Effector memory CD4-positive, alpha-beta T cell (primary cell): ENCODE measurements around the gene TUB.

Experiments used
- DNase-seq, 3 donors: peaks; one replicate each; pipeline ENCODE4 v3.0.0-alpha.2; 2020
- H3K27ac ChIP-seq: 2 replicates; pipeline ENCODE4 v1.7.0; 2013; ENCODE audit warnings: mild to moderate bottlenecking, low read length, moderate library complexity; ENCODE audit not compliant: insufficient read depth, poor library complexity, severe bottlenecking
- H3K27me3 ChIP-seq: replicated peaks from 2 replicates; pipeline ENCODE4 v1.7.0; 2013; ENCODE audit warnings: mild to moderate bottlenecking, low read length; ENCODE audit not compliant: insufficient read depth, control insufficient read depth, poor library complexity, severe bottlenecking
- H3K36me3 ChIP-seq: 2 replicates; pipeline ENCODE4 v1.7.0; 2013; ENCODE audit warnings: mild to moderate bottlenecking, low read length, moderate library complexity; ENCODE audit not compliant: control insufficient read depth, insufficient read depth
- H3K4me1 ChIP-seq: 2 replicates; pipeline ENCODE4 v1.7.0; 2013; ENCODE audit warnings: low read length, mild to moderate bottlenecking; ENCODE audit not compliant: control insufficient read depth, insufficient read depth, poor library complexity, severe bottlenecking
- H3K4me3 ChIP-seq: 2 replicates; pipeline ENCODE4 v1.7.0; 2013; ENCODE audit warnings: low read length, low read depth, mild to moderate bottlenecking; ENCODE audit not compliant: insufficient read depth, poor library complexity, severe bottlenecking
- H3K9me3 ChIP-seq: 2 replicates; pipeline ENCODE4 v1.7.0; 2013; ENCODE audit warnings: mild to moderate bottlenecking, low read length, moderate library complexity; ENCODE audit not compliant: control insufficient read depth
- total RNA-seq, 3 donors: gene quantifications; one replicate each; lab custom pipeline; 2026; lab: John Stamatoyannopoulos, UW

TUB gene, protein sequence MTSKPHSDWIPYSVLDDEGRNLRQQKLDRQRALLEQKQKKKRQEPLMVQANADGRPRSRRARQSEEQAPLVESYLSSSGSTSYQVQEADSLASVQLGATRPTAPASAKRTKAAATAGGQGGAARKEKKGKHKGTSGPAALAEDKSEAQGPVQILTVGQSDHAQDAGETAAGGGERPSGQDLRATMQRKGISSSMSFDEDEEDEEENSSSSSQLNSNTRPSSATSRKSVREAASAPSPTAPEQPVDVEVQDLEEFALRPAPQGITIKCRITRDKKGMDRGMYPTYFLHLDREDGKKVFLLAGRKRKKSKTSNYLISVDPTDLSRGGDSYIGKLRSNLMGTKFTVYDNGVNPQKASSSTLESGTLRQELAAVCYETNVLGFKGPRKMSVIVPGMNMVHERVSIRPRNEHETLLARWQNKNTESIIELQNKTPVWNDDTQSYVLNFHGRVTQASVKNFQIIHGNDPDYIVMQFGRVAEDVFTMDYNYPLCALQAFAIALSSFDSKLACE
- 1.2 to 1.7 (median 1.6) reads per million in 3 donors for total RNA-seq

DNA sequence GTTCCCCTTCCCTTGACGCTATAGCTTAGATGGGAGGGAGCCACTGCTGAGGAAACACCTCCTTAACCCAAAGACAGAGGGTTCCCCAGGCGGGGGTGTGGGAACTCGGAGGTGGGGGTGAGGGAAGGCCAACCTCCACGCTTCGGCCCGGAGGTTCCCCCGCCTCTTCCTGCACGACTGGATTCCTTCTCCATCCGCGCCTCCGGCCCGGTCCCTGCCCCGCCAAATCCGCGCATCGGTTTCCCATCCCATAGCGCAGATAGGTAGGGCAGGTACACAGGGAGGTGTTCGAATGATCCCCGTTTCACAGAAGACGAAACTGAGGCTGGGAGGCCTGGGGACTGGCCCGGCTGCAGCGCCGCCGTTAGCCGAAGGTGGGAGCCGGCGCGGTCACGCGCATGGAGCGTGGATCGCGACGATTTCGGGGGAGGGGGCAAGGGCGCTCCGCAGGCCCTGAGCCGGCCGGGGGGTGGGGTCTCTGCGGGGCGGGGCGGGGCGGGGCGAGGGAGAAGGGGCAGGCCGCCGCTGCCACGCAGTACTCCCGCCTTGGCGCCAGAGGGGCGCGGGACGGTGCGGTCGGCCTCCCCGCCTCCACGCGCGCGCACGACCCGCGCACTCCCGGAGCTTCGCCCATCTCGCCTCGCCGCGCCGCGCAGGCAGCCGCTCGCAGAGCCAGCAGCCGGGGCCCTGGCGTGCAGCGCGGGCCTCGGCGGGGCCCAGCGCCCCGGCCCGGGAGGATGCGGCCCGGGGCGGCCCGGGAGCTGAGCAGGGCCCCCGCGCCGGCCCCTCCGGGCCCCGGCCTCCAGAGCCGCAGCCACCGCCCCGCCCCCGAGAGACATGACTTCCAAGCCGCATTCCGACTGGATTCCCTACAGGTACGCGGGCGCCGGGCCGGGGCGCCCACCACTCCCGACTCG is at the start of gene TUB:
TSS of gene TUB (plus strand) at position 538 of the 917 bp plus-strand sequence. CDS start at position 838, 300 bp downstream.
- Histone ChIP-seq H3K27me3 (peaks cover 12% of the 10 kb centered on the region), H3K4me3 (peak within 1 kb of the TSS; percentile 42), H3K4me1 (peaks cover 5% of the 10 kb centered on the region), H3K27ac (no peak within 1 kb of the TSS), H3K9me3 (no peaks in the 10 kb centered on the region), H3K36me3 (no peaks in the 10 kb centered on the region)
- no peak for DNase-seq

DNA sequence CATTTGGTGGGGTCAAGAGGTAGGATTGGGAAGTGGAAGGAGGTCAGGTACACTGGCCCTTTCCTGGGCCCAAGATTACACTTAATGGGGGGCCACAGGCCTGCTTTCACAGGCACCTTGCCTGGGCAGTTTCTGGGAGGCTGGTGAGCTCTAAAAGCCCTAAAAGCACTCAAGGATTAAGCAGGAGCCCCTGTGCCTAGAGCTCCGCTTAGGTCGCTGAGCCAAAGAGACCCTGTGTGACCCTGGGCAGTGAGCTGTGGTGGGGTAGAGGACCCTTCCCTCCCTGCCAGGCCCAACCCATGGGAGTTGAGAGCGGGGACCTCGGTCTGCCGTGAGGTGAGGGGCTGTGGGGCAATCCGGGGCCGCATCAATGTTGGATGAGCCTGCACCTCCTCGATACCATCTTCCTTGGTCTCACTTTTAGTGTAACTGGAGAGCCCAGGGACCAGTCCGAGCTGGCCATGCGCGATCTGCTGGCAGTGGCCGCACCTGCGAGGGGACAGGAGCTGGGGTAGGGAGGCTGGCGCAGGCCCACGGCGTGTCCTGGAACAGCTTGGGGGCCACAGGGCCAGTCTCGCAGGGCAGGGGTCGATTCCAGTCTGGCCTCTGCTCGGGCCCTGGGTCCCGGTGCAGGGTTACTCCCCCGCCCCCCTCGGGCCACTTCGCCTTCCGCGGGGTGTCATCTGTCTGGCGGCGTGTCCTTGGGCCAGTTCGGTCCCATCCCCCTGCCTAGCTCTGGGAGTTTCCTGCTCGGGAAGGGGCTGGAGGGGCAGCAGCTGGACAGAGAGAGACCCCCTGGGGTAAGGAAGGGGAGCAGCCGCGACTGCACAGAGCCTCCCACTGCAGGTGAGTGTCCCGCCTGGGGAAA is 49.5 kb upstream of the TUB start:
- no peak overlapping the region for H3K4me3 ChIP-seq
- no peaks in the 10 kb centered on the region for H3K9me3 ChIP-seq
- no peaks in the 10 kb centered on the region for H3K36me3 ChIP-seq
- H3K27ac ChIP-seq = no peak overlapping the region
- H3K27me3 ChIP-seq = peaks cover 3% of the 10 kb centered on the region
- no peak for DNase-seq
- peaks cover 7% of the 10 kb centered on the region for H3K4me1 ChIP-seq

DNA sequence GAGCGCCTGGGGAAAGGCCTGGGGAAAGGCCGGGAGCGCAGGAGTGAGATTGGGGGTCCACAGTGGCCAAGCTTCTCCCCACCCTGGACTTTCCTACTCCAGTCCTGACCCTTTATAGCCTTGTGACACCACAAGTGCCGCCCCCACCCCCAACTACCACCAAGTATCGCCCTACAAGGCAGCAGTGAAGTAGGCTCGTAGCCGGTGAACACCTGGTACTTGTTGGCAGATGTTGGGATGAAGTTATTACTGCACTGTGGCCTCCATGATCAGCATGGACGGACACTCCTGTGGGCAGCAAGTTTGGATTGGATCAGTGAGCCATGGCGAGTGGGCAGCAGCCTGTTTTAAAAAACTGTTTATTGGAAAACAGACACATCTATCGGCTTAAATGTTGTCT is 48.9 kb upstream of the TUB start:
- Histone ChIP-seq H3K4me1 (peaks cover 7% of the 10 kb centered on the region), H3K27me3 (peaks cover 3% of the 10 kb centered on the region), H3K36me3 (no peaks in the 10 kb centered on the region), H3K9me3 (no peaks in the 10 kb centered on the region), H3K27ac (no peak overlapping the region), H3K4me3 (no peak overlapping the region)
- DNase-seq = no peak

DNA sequence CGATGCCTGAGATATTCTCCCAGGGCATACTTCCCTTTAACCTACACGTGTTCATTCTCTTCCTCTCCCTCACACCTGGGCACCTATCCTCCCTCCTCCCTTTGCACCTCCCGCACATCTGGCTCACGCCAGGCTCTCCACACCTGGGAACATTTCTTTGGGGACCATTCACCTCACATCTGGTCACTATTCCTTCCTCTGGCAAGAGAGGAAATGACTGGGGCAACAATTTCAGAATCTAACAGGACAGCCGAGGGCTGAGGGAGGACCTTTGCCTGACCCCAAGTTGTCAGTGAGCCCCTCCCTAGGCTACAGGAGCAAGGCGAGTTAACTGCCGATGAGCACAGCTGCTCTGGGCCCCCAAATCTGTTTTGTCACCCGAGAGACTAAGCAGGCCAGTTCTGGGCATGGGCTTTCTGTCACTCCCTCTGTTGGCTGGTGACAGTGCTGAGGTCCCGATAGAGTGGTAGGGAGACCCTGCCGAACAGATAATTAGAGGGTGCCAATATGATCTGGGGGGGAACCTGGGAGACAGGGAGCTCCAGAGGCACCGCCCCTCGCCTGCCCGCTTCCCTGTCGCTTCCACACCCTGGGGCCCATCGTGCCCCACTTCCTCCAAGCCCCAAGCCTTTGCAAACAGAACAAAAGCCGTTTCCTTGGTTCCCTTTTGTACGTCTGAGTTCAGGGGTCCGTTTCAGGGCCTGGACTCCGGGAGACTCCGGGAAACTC is 48.3 kb upstream of the TUB start:
- DNase-seq = no peak
- Histone ChIP-seq H3K4me3 (no peak overlapping the region), H3K27ac (no peak overlapping the region), H3K9me3 (no peaks in the 10 kb centered on the region), H3K36me3 (no peaks in the 10 kb centered on the region), H3K4me1 (peaks cover 7% of the 10 kb centered on the region), H3K27me3 (peaks cover 3% of the 10 kb centered on the region)

DNA sequence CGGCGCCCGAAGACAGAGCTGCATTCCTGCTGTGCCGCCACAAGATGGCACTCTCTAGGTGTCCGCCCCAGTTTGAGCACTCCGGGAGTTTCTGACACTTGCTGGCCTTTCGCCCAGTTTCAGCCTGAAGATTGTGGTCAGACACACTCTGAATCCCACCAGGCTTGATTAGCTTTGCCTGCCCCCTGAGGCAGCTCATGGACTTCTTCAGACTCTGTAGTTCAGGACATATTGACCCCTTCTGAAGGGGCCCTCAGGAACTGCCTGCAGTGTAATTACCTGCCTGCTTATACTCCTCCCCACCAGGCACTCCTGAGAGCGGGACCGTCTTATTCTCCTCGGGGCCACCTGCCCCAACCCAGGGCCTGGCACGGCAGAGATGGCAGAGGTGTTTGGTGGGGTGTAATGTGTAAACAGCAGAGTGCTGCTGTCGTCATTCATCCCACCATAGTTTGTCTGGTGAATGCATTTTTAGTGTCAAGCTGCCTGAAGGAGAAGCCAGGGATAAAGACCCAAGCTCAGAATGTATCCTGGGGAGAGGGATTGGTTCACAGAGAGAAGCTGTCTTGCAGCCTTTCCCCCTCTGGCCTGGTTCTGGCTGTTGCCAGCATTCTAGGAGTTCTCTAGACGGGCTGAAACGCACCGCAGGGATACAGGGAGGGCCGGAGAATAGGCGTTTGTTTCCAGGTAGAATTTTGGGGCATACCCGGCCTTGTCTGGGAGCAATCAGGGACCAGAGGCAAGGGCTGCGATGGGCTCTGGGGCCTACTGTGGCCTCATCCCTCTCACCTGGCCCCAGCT is 47.5 kb upstream of the TUB start:
- Histone ChIP-seq H3K9me3 (no peaks in the 10 kb centered on the region), H3K4me3 (no peak overlapping the region), H3K27ac (no peak overlapping the region), H3K27me3 (peaks cover 3% of the 10 kb centered on the region), H3K4me1 (peaks cover 7% of the 10 kb centered on the region), H3K36me3 (no peaks in the 10 kb centered on the region)
- DNase-seq = peak; percentile 16 to 33 (median 25)

DNA sequence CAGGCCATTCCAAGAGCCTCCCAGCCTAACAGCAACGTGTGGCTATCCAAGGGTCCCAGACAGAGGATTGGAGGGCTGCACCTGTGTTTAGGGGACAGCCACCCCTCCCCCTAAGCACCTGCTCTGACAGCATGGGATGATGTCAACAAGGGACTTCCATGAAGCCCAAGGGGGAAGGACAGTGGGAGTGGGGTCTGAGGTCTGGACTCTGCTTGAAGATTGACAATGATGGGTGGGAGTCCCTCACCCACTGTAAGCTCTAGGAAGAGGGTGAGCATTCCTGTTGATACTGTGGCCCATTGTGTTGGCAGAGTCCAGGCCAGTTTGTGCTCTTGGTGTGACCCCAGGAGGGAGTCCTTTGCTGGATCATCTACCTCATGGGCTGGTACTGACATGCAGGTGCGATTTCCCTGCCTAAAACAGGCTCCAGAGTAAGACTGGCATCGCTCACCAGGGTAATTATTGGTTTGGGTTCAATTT is 46.9 kb upstream of the TUB start:
- peaks cover 3% of the 10 kb centered on the region for H3K27me3 ChIP-seq
- H3K4me1 ChIP-seq = peaks cover 7% of the 10 kb centered on the region
- no peaks in the 10 kb centered on the region for H3K9me3 ChIP-seq
- no peak for DNase-seq
- no peak overlapping the region for H3K4me3 ChIP-seq
- no peaks in the 10 kb centered on the region for H3K36me3 ChIP-seq
- no peak overlapping the region for H3K27ac ChIP-seq

DNA sequence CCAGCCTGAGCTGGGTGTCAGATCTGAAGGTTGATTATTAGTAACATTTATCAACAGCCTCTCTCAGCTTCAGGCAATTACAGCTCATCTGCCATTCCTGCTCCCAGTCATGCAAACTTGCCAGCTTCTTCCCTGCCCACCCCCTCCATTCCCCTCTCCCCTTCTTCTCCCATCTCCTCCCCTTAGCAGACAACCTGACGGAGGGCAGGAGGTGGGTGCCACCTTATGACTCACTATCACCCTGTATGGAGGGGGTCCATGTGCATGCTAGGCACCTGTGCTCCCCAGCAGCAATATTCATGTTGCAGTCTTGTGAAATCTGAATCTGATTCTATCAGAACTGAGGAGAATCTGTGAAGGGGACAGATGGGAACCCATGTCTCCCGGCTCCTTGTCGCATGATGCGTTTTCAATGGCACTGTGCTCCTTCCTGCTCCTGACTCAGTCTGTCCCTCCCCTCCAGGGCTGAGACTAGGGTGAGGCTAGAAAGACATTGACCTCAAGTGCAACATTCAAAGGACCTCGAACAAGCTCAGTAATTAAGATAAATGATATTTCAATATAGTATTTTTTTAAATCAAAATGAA is 46.3 kb upstream of the TUB start:
- Histone ChIP-seq H3K9me3 (no peaks in the 10 kb centered on the region), H3K4me3 (no peak overlapping the region), H3K36me3 (no peaks in the 10 kb centered on the region), H3K27me3 (peaks cover 3% of the 10 kb centered on the region), H3K4me1 (peaks cover 7% of the 10 kb centered on the region), H3K27ac (no peak overlapping the region)
- no peak for DNase-seq

DNA sequence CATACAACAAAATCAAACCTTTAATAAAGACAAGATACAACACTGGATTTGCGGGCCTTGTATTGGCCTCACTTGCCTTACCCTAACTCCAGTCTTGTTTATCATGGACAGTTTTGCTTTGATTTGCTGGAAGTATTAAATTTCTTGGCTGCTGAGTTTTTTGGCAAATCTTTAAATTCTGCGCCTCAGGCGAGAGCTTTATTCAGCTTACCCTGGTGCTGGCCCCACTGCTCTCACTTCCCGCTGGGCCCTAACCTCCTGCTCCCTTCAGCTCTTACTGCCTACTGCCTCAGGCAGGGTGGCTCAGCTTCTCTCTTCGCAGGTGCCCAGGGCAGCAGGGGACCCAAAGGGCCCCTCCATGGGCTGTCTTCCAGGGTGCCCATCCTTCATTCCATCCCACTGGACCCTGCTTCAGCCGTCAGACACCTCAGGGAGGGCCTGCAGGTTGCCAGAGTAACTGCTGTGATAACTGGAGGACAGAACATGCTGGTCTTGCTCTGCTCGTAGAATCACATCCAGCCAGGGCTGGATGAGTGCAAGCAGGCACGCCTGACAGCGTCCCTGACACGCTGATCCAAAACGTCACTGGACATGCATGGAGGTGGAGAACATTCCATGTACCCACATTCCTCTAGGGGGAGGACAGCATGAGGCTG is 45.7 kb upstream of the TUB start:
- peaks cover 7% of the 10 kb centered on the region for H3K4me1 ChIP-seq
- no peak for DNase-seq
- H3K36me3 ChIP-seq = no peaks in the 10 kb centered on the region
- H3K9me3 ChIP-seq = no peaks in the 10 kb centered on the region
- no peak overlapping the region for H3K4me3 ChIP-seq
- no peak overlapping the region for H3K27ac ChIP-seq
- peaks cover 3% of the 10 kb centered on the region for H3K27me3 ChIP-seq
